ENCODE results near the gene ANO9. TPM values are rescaled to one million over a fixed set of nuclear protein-coding genes. Genes with fewer than 3 reads are reported as not detected.
"Not testable (repeated sequence)": the region's sequence is repeated elsewhere in the genome, so short reads cannot be mapped to it uniquely, and the experiment has no call there.

Gene ANO9
- total RNA-seq, 1 experiment from 2014 or later, result 0.17 TPM

GRCh38 chr11:434999-435740, 6.6 kb downstream of the ANO9 start:
- not testable (repeated sequence) for DNase-seq (ENCODE audit: low read depth)

GRCh38 chr11:434496-434895, 7.3 kb downstream of the ANO9 start:
- DNase-seq (ENCODE audit: low read depth), result no peak

- DNase-seq (ENCODE audit: low read depth), result no peak
These were observed 8.2 kb downstream of the ANO9 start for GRCh38 chr11:433641-434040.

- no peak for DNase-seq (ENCODE audit: low read depth)
These were observed 8.7 kb downstream of the ANO9 start for GRCh38 chr11:433111-433510.

GRCh38 chr11:432501-433100, 9.2 kb downstream of the ANO9 start:
- DNase-seq (ENCODE audit: low read depth), result no peak

- no peak for DNase-seq (ENCODE audit: low read depth)
These were observed 9.9 kb downstream of the ANO9 start for GRCh38 chr11:431921-432320.

GRCh38 chr11:429931-430456, 11.8 kb downstream of the ANO9 start:
- DNase-seq (ENCODE audit: low read depth), result no peak

- DNase-seq (ENCODE audit: low read depth), result no peak
These were observed 12.4 kb downstream of the ANO9 start for GRCh38 chr11:429391-429790.

GRCh38 chr11:428295-428694, 13.5 kb downstream of the ANO9 start:
- no peak for DNase-seq (ENCODE audit: low read depth)

GRCh38 chr11:426851-427250, 15.0 kb downstream of the ANO9 start:
- no peak for DNase-seq (ENCODE audit: low read depth)

GRCh38 chr11:425301-425700, 16.5 kb downstream of the ANO9 start:
- DNase-seq (ENCODE audit: low read depth), result no peak

GRCh38 chr11:424766-425165, 17.0 kb downstream of the ANO9 start:
- not testable (repeated sequence) for DNase-seq (ENCODE audit: low read depth)

GRCh38 chr11:424232-424631, 17.6 kb downstream of the ANO9 start:
- DNase-seq (ENCODE audit: low read depth), result no peak

- DNase-seq (ENCODE audit: low read depth), result no peak
These were observed 19.6 kb downstream of the ANO9 start for GRCh38 chr11:422249-422656.

GRCh38 chr11:420911-421321, 20.9 kb downstream of the ANO9 start:
- DNase-seq (ENCODE audit: low read depth), result no peak

- no peak for DNase-seq (ENCODE audit: low read depth)
These were observed 21.5 kb downstream of the ANO9 start for GRCh38 chr11:420054-420910.

- DNase-seq (ENCODE audit: low read depth), result no peak
These were observed 22.4 kb downstream of the ANO9 start for GRCh38 chr11:419248-420005.

GRCh38 chr11:418343-419247, 23.2 kb downstream of the ANO9 start:
- no peak for DNase-seq (ENCODE audit: low read depth)

GRCh38 chr11:417652-418342, 24.0 kb downstream of the ANO9 start:
- DNase-seq (ENCODE audit: low read depth), result no peak

All from Daoy (cell line).